HEK293 (cell line): ENCODE measurements around the gene LY6G5C.

Experiments
- ZNF274 ChIP-seq, 2 experiments: fragments of 200-500 bp in 1 of 2; fragments of 450-650 bp in 1 of 2; sonication (Bioruptor generic) in 1 of 2; formaldehyde crosslinking in 1 of 2; IDR thresholded peaks; 2 replicates each; pipeline versions ENCODE4 v1.5.1 to v1.6.1; 2014 to 2016; ENCODE audit warnings: borderline replicate concordance in 1 of 2, inconsistent platforms in 1 of 2, low read length in 1 of 2, missing biosample characterization in 1 of 2, missing genetic modification characterization in 1 of 2
- ZNF777 ChIP-seq: fragments of 450-650 bp; formaldehyde crosslinking; IDR thresholded peaks from 2 replicates; pipeline ENCODE4 v1.5.1; 2017; ENCODE audit warnings: missing biosample characterization, missing genetic modification characterization, borderline replicate concordance
- ZSCAN23 ChIP-seq: fragments of 450-650 bp; formaldehyde crosslinking; IDR thresholded peaks from 2 replicates; pipeline ENCODE4 v1.5.1; 2016; ENCODE audit warnings: missing biosample characterization, missing genetic modification characterization
- TF ChIP-seq, protein P1 (sequence below): fragments of 450-650 bp; formaldehyde crosslinking; IDR thresholded peaks from 2 replicates; pipeline ENCODE4 v1.5.1; 2016; ENCODE audit warnings: missing biosample characterization, missing genetic modification characterization
- TF ChIP-seq, protein P2 (sequence below): fragments of 450-650 bp; formaldehyde crosslinking; IDR thresholded peaks from 2 replicates; pipeline ENCODE4 v1.5.1; 2016; ENCODE audit warnings: missing biosample characterization, missing genetic modification characterization
- TF ChIP-seq, protein P3 (sequence below): fragments of 450-650 bp; formaldehyde crosslinking; IDR thresholded peaks from 2 replicates; pipeline ENCODE4 v1.5.1; 2017; ENCODE audit warnings: missing biosample characterization, mild to moderate bottlenecking, missing genetic modification characterization, moderate library complexity
- TF ChIP-seq, protein P4 (sequence below): fragments of 450-650 bp; formaldehyde crosslinking; IDR thresholded peaks from 2 replicates; pipeline ENCODE4 v1.5.1; 2016; ENCODE audit warnings: missing biosample characterization, missing genetic modification characterization

DNA sequence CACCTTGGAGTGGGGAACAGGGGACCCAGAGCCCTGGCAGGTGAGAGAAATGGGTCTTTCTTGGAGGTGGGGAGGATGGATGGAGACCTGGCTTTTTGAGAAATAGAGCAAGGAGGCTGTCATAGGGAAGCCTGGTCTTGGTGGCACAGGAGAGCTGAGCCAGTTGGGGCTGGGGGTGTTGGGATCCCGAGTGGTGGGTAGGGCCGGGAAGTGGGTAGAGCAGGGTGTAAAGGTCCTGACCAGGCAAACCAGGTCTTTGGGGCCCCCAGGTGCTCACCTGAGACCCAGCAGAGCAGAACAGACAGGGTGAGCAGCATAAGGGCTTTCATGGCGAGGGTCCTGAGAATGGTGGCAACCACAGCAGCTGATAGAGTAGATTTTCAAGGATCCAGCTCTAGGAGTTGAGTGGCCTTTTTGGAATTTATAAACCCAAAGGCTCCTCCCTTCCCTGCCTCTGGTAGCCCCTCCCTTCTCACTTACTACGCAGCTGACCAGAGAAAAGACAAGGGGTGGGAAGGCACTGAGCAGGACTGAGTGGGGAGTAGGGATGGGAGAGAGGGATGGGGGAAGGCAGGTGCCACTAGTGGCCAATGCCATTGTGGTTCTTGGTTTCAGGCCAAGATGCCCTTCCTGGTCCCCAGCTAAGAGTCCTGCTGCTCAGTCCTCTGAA, 40.6 kb upstream of the LY6G5C start, which contains the start of gene LY6G6C:
- no peak for TF ChIP-seq ZNF274 (IDR thresholded peaks at IDR 0.05; ENCODE audit: low read length)
- no peak for TF ChIP-seq ZNF274 (tag by site-specific recombination; IDR thresholded peaks at IDR 0.05; ENCODE audit: borderline replicate concordance)
- TF ChIP-seq, protein P1, sequence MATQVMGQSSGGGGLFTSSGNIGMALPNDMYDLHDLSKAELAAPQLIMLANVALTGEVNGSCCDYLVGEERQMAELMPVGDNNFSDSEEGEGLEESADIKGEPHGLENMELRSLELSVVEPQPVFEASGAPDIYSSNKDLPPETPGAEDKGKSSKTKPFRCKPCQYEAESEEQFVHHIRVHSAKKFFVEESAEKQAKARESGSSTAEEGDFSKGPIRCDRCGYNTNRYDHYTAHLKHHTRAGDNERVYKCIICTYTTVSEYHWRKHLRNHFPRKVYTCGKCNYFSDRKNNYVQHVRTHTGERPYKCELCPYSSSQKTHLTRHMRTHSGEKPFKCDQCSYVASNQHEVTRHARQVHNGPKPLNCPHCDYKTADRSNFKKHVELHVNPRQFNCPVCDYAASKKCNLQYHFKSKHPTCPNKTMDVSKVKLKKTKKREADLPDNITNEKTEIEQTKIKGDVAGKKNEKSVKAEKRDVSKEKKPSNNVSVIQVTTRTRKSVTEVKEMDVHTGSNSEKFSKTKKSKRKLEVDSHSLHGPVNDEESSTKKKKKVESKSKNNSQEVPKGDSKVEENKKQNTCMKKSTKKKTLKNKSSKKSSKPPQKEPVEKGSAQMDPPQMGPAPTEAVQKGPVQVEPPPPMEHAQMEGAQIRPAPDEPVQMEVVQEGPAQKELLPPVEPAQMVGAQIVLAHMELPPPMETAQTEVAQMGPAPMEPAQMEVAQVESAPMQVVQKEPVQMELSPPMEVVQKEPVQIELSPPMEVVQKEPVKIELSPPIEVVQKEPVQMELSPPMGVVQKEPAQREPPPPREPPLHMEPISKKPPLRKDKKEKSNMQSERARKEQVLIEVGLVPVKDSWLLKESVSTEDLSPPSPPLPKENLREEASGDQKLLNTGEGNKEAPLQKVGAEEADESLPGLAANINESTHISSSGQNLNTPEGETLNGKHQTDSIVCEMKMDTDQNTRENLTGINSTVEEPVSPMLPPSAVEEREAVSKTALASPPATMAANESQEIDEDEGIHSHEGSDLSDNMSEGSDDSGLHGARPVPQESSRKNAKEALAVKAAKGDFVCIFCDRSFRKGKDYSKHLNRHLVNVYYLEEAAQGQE: no peak
- TF ChIP-seq, protein P2, sequence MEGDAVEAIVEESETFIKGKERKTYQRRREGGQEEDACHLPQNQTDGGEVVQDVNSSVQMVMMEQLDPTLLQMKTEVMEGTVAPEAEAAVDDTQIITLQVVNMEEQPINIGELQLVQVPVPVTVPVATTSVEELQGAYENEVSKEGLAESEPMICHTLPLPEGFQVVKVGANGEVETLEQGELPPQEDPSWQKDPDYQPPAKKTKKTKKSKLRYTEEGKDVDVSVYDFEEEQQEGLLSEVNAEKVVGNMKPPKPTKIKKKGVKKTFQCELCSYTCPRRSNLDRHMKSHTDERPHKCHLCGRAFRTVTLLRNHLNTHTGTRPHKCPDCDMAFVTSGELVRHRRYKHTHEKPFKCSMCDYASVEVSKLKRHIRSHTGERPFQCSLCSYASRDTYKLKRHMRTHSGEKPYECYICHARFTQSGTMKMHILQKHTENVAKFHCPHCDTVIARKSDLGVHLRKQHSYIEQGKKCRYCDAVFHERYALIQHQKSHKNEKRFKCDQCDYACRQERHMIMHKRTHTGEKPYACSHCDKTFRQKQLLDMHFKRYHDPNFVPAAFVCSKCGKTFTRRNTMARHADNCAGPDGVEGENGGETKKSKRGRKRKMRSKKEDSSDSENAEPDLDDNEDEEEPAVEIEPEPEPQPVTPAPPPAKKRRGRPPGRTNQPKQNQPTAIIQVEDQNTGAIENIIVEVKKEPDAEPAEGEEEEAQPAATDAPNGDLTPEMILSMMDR (tag by site-specific recombination): no peak
- no peak for TF ChIP-seq ZSCAN23 (tag by site-specific recombination)
- TF ChIP-seq, protein P3, sequence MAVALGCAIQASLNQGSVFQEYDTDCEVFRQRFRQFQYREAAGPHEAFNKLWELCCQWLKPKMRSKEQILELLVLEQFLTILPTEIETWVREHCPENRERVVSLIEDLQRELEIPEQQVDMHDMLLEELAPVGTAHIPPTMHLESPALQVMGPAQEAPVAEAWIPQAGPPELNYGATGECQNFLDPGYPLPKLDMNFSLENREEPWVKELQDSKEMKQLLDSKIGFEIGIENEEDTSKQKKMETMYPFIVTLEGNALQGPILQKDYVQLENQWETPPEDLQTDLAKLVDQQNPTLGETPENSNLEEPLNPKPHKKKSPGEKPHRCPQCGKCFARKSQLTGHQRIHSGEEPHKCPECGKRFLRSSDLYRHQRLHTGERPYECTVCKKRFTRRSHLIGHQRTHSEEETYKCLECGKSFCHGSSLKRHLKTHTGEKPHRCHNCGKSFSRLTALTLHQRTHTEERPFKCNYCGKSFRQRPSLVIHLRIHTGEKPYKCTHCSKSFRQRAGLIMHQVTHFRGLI (tag by site-specific recombination): no peak
- TF ChIP-seq, protein P4, sequence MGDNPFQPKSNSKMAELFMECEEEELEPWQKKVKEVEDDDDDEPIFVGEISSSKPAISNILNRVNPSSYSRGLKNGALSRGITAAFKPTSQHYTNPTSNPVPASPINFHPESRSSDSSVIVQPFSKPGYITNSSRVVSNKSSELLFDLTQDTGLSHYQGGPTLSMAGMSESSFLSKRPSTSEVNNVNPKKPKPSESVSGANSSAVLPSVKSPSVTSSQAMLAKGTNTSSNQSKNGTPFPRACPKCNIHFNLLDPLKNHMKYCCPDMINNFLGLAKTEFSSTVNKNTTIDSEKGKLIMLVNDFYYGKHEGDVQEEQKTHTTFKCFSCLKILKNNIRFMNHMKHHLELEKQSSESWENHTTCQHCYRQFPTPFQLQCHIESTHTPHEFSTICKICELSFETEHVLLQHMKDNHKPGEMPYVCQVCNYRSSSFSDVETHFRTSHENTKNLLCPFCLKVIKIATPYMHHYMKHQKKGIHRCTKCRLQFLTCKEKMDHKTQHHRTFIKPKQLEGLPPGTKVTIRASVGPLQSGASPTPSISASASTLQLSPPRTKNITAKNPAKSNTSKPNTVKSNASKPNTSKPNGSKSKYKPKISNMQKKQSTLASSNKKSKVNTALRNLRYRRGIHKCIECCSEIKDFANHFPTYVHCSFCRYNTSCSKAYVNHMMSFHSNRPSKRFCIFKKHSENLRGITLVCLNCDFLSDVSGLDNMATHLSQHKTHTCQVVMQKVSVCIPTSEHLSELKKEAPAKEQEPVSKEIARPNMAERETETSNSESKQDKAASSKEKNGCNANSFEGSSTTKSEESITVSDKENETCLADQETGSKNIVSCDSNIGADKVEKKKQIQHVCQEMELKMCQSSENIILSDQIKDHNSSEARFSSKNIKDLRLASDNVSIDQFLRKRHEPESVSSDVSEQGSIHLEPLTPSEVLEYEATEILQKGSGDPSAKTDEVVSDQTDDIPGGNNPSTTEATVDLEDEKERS (tag by site-specific recombination): no peak
- TF ChIP-seq ZNF777: no peak
